ENCODE data around the gene RPS3A.

GRCh38 chr4:151104621-151105020, 5.2 kb downstream of the RPS3A start:
- no peak for TF ChIP-seq ZBTB8A (CRISPR knock-in tag; IDR thresholded peaks at IDR 0.05; ENCODE audit: borderline replicate concordance, low read depth)
- TF ChIP-seq NR2F6 (IDR thresholded peaks at IDR 0.05): no peak
- TF ChIP-seq NR2F6 (CRISPR knock-in tag; IDR thresholded peaks at IDR 0.05): no peak
- TF ChIP-seq TP53 (CRISPR knock-in tag; conservative IDR thresholded peaks at IDR 0.05): no peak
- TF ChIP-seq CBX5 (CRISPR knock-in tag; IDR thresholded peaks at IDR 0.05; ENCODE audit: borderline replicate concordance): no peak
- TF ChIP-seq EP300 (IDR thresholded peaks at IDR 0.05; ENCODE audit: low read depth in 2 of 2, low read length in 2 of 2): no peak
- TF ChIP-seq EP300 (CRISPR knock-in tag; IDR thresholded peaks at IDR 0.05; ENCODE audit: borderline replicate concordance): no peak
- no peak for TF ChIP-seq REST (IDR thresholded peaks at IDR 0.05; ENCODE audit: borderline replicate concordance in 1 of 2, low read depth in 1 of 2, low read length in 2 of 2)
- TF ChIP-seq BRCA1 (CRISPR knock-in tag; IDR thresholded peaks at IDR 0.05): no peak
- no peak for TF ChIP-seq GABPA (IDR thresholded peaks at IDR 0.05; ENCODE audit: low read depth, low read length)
- no peak for TF ChIP-seq GABPA (CRISPR knock-in tag; IDR thresholded peaks at IDR 0.05; ENCODE audit: low read depth)
- no peak for TF ChIP-seq CTCF (CRISPR knock-in tag; IDR thresholded peaks at IDR 0.05)
- TF ChIP-seq ZNF782 (CRISPR knock-in tag; IDR thresholded peaks at IDR 0.05; ENCODE audit: borderline replicate concordance): no peak
- TF ChIP-seq FOXP1 (IDR thresholded peaks at IDR 0.05): no peak
- no peak for TF ChIP-seq FOXP1 (CRISPR knock-in tag; IDR thresholded peaks at IDR 0.05)
